AG09319 (cell line): Measurements from ENCODE around the gene NRG3.

Experiments used
- DNase-seq: peaks from one replicate; pipeline ENCODE4 v3.0.0-alpha.2; 2010; ENCODE audit warnings: low read depth; ENCODE audit errors: extremely low read depth
- CTCF ChIP-seq: IDR thresholded peaks from 2 replicates; pipeline ENCODE4 v1.5.1; 2011; ENCODE audit warnings: low read depth, mild to moderate bottlenecking, inconsistent platforms, low read length, moderate library complexity

NRG3 gene

DNA sequence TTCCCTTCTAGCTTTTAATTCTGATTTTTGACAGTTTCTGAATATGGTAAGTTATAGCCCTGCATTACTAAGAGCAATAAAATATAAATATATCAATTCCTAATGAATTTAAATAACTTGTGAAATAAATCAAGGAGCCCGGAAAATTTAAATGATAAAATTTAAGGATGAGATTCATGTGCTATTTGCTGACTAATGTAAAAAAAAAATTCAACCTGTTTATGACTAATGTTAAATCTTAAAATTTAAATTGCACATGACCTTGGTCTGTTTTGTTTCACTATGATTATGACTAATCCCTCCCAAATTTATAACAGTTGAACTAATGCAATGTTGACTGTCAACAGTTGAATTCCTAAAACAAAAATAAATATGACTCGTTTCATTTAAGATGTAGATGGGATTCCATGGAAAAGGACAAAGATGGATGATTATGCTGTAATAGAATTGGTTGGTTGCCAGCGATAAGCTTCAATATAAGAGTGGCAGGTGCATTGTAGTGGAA lies 419.9 kb downstream of the NRG3 start:
- no peak for DNase-seq
- TF ChIP-seq CTCF, result no peak

DNA sequence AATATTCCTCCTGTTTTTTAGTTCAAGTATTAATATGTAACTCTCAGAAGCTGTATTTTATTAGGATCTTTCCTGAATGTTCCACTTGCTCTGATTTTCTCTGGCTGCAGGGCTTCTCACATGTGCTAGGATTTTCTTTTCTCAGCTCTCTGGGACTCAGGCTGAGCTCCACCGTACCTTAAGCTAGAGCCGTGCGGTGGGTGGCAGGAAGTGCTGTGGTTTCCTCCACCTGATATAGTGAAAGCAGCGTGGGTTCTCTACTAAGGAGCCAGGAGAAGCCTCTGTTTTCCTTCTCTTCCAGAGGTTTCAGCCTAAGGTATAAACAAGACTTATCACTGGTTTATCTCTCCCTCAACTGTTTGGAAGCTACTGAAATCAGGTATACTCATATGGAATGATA lies 433.6 kb downstream of the NRG3 start:
- DNase-seq, result no peak
- no peak for TF ChIP-seq CTCF

DNA sequence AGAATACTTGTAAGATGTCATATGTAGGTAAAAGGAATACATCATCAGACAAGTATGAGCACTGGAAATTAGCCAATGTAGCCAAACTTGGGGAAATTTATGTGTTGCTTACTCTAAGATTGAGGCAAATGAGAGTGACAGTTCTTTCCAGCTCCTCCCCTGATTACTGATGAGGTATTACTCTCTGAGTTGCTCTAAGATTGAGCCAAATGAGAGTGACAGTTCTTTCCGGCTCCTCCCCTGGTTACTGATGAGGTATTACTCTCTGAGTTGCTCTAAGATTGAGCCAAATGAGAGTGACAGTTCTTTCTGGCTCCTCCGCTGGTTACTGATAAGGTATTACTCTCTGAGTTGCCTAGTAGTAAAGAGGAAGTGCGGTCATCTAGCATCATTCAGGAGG lies 435.8 kb downstream of the NRG3 start:
- no peak for DNase-seq
- no peak for TF ChIP-seq CTCF

DNA sequence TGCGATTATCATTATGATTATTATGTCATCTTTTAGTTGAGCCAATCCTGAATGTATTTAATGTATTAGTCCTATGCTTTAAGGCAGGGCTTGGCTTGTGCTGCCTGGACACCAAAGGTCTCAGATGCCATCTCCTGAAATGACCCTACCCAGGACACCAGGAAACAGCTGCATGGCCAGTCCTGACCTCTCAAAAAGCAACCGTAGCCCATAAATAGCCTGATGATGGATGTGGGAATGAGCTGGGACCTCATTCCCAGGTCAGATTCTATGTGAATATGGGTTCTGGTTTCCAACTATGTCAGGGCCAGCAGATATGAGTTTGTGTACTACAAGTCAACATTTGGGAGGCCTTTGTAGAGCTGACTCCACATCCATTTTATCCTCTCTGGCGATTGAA lies 438.4 kb downstream of the NRG3 start:
- TF ChIP-seq CTCF, result no peak

GRCh38 chr10:82318534-82318933 lies 443.5 kb downstream of the NRG3 start:
- no peak for DNase-seq
- no peak for TF ChIP-seq CTCF

More for the DNA sequence above, 438.4 kb downstream of the NRG3 start:
- no peak for DNase-seq

- no peak for DNase-seq
- TF ChIP-seq CTCF, result no peak
These were observed 444.1 kb downstream of the NRG3 start for GRCh38 chr10:82319074-82319473.

DNA sequence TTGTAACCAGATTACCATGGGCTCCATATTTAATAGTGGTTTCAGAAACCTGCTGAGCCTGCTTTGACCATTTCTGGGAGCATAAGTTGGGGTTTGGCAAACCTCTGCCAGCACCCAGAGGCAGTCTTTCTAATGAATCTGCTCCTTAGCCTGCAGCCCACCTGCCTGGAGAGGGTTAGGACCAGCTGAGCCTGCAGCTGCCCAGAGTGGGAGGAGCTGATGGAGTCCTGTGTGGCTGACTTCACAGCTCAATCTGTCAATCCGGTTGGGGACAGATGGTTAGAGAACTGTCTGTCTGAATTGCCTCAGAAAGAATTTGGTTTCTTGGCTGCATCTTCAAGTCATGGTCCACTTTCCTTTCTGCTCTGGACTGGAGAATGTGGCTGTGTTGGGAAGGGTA lies 444.6 kb downstream of the NRG3 start:
- no peak for TF ChIP-seq CTCF
- no peak for DNase-seq
